HepG2 (cell line): ENCODE measurements around the gene CTBP1. TPM values are rescaled to one million over a fixed set of nuclear protein-coding genes. Genes with fewer than 3 reads are reported as not detected.

Experiments used
- ARID3A ChIP-seq: IDR thresholded peaks from 2 replicates; pipeline ENCODE4 v1.6.1; 2012; ENCODE audit warnings: low read depth, low read length, improper control_type of control experiment
- ATF3 ChIP-seq: sonication (generic); formaldehyde crosslinking; IDR thresholded peaks from 2 replicates; pipeline ENCODE4 v1.4.0; 2020; ENCODE audit warnings: missing genetic modification reagents
- ATF7-NPFF ChIP-seq: sonication (generic); formaldehyde crosslinking; IDR thresholded peaks from 2 replicates; pipeline ENCODE4 v1.8.1; 2023; ENCODE audit warnings: mild to moderate bottlenecking, low read depth, missing genetic modification reagents, moderate library complexity
- CCDC6 ChIP-seq: sonication (generic); formaldehyde crosslinking; IDR thresholded peaks from 2 replicates; pipeline ENCODE4 v1.8.1; 2022; ENCODE audit warnings: mild to moderate bottlenecking, missing genetic modification reagents, moderate library complexity
- CHD2 ChIP-seq: IDR thresholded peaks from 2 replicates; pipeline ENCODE4 v1.6.1; 2011; ENCODE audit warnings: low read depth, low read length, improper control_type of control experiment
- MAX ChIP-seq: IDR thresholded peaks from 2 replicates; pipeline ENCODE4 v1.6.1; 2012; ENCODE audit warnings: inconsistent platforms
- MAZ ChIP-seq, 2 experiments: sonication (generic) in 1 of 2; formaldehyde crosslinking in 1 of 2; IDR thresholded peaks; 2 replicates each; pipeline versions ENCODE4 v1.5.0 to v1.6.1; 2012 to 2020; ENCODE audit warnings: low read depth in 2 of 2, mild to moderate bottlenecking in 2 of 2, borderline replicate concordance in 1 of 2, improper control_type of control experiment in 1 of 2, low read length in 1 of 2, missing genetic modification reagents in 1 of 2, moderate library complexity in 1 of 2
- MXD3 ChIP-seq: IDR thresholded peaks from 2 replicates; pipeline ENCODE4 v1.6.1; 2016; ENCODE audit warnings: mild to moderate bottlenecking, missing biosample characterization, missing genetic modification reagents
- NFATC3 ChIP-seq: sonication (generic); formaldehyde crosslinking; IDR thresholded peaks from 2 replicates; pipeline ENCODE4 v1.5.1; 2020; ENCODE audit warnings: mild to moderate bottlenecking, missing genetic modification reagents
- NR2F6 ChIP-seq, 2 experiments: IDR thresholded peaks; 2 replicates each; pipeline ENCODE4 v1.6.1; 2016; ENCODE audit warnings: antibody characterized with exemption in 1 of 2, mild to moderate bottlenecking in 1 of 2
- RBFOX2 ChIP-seq: fragments of 200-400 bp; formaldehyde crosslinking; IDR thresholded peaks from 2 replicates; pipeline ENCODE4 v1.6.1; 2017; ENCODE audit warnings: low read depth, mild to moderate bottlenecking, low read length
- RXRA ChIP-seq: sonication (generic); formaldehyde crosslinking; IDR thresholded peaks from 2 replicates; pipeline ENCODE4 v1.5.1; 2020; ENCODE audit warnings: missing genetic modification reagents
- SAFB2 ChIP-seq: sonication (generic); formaldehyde crosslinking; IDR thresholded peaks from 2 replicates; pipeline ENCODE4 v1.5.1; 2020; ENCODE audit warnings: missing genetic modification reagents, low read depth, mild to moderate bottlenecking, borderline replicate concordance
- SETDB1 ChIP-seq: sonication (generic); formaldehyde crosslinking; IDR thresholded peaks from 2 replicates; pipeline ENCODE4 v1.5.1; 2020; ENCODE audit warnings: missing genetic modification reagents, mild to moderate bottlenecking, borderline replicate concordance
- TEAD3 ChIP-seq: optimal IDR thresholded peaks from 2 replicates; pipeline ENCODE3; 2016; ENCODE audit warnings: borderline replicate concordance
- ZFP62 ChIP-seq: sonication (generic); formaldehyde crosslinking; IDR thresholded peaks from 2 replicates; pipeline ENCODE4 v1.4.0; 2020; ENCODE audit warnings: missing genetic modification reagents
- ZMYM4 ChIP-seq: sonication (generic); formaldehyde crosslinking; IDR thresholded peaks from 2 replicates; pipeline ENCODE4 v1.8.1; 2023; ENCODE audit warnings: mild to moderate bottlenecking, missing genetic modification reagents
- ZNF441 ChIP-seq: sonication (generic); formaldehyde crosslinking; IDR thresholded peaks from 2 replicates; pipeline ENCODE4 v1.7.0; 2021; ENCODE audit warnings: missing genetic modification reagents, borderline replicate concordance
- ZNF451 ChIP-seq: sonication (generic); formaldehyde crosslinking; IDR thresholded peaks from 2 replicates; pipeline ENCODE4 v1.5.0; 2020; ENCODE audit warnings: mild to moderate bottlenecking, missing genetic modification reagents
- ZNF563 ChIP-seq: sonication (generic); formaldehyde crosslinking; IDR thresholded peaks from 2 replicates; pipeline ENCODE4 v1.8.0; 2022; ENCODE audit warnings: mild to moderate bottlenecking, moderate library complexity, missing genetic modification reagents
- ZNF713 ChIP-seq: sonication (generic); formaldehyde crosslinking; IDR thresholded peaks from 2 replicates; pipeline ENCODE4 v1.4.0; 2020; ENCODE audit warnings: mild to moderate bottlenecking, missing genetic modification reagents
- polyA plus RNA-seq, 8 experiments: library from polyadenylated mRNA; depleted of rRNA in 3 of 8; stranded (reverse) in 7 of 8; unstranded in 1 of 8; fragments of >200 nt; fragmentation: Illumina TruSeq in 4 of 8; extraction: Trizol in 4 of 8; gene quantifications; 2 replicates each; pipeline versions ENCODE4 v1.2.1 to v1.2.3, GENCODE V29; 2011 to 2016; ENCODE audit warnings: low read depth in 4 of 8, missing spikeins in 1 of 8, mixed read lengths in 1 of 8; ENCODE audit not compliant: insufficient read depth in 1 of 8
- total RNA-seq, 5 experiments: library from RNA; depleted of rRNA; stranded (reverse); fragments of >200 nt; fragmentation: Illumina TruSeq; extraction: Trizol; gene quantifications; 2 replicates each; pipeline ENCODE4 v1.2.3, GENCODE V29; 2016; ENCODE audit warnings: low read depth in 1 of 5
- TF ChIP-seq, protein P1 (sequence below): sonication (generic); formaldehyde crosslinking; IDR thresholded peaks from 2 replicates; pipeline ENCODE4 v1.5.0; 2020; ENCODE audit warnings: missing genetic modification reagents, mild to moderate bottlenecking, borderline replicate concordance
- TF ChIP-seq, protein P2 (sequence below): sonication (generic); formaldehyde crosslinking; IDR thresholded peaks from 2 replicates; pipeline ENCODE4 v1.4.0; 2020; ENCODE audit warnings: mild to moderate bottlenecking, missing genetic modification reagents

Gene CTBP1
- total and polyA plus RNA-seq, 2 of the 13 experiments (the other 11 are each of a cell fraction or from before 2014, with no cell fraction given) = 78.5 to 112 TPM

- no peak for TF ChIP-seq ZNF451 (CRISPR knock-in tag)
- TF ChIP-seq, protein P1, sequence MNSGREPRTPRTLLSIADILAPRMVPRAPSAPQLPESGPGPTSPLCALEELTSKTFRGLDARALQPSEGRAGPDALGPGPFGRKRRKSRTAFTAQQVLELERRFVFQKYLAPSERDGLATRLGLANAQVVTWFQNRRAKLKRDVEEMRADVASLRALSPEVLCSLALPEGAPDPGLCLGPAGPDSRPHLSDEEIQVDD (CRISPR knock-in tag) = no peak
- TF ChIP-seq RBFOX2 = peak; percentile 79
- TF ChIP-seq ARID3A = no peak
- TF ChIP-seq NR2F6 (IDR thresholded peaks at IDR 0.05) = no peak
- no peak for TF ChIP-seq NR2F6 (CRISPR knock-in tag; IDR thresholded peaks at IDR 0.05)
- TF ChIP-seq CCDC6 (CRISPR knock-in tag) = peak; percentile 9; the same call in 1 of the 2 replicates
- TF ChIP-seq CHD2 = peak; percentile 50; the same call in 1 of the 2 replicates
- TF ChIP-seq ZNF441 (CRISPR knock-in tag) = peak; percentile 10; the same call in 1 of the 2 replicates
- no peak for TF ChIP-seq TEAD3 (CRISPR knock-in tag)
- TF ChIP-seq NFATC3 = no peak
- TF ChIP-seq ZMYM4 = peak; percentile 41; the same call in 1 of the 2 replicates
- no peak for TF ChIP-seq ZFP62 (CRISPR knock-in tag)
- TF ChIP-seq ATF3 = peak; percentile 11; the same call in 1 of the 2 replicates
- TF ChIP-seq, protein P2, sequence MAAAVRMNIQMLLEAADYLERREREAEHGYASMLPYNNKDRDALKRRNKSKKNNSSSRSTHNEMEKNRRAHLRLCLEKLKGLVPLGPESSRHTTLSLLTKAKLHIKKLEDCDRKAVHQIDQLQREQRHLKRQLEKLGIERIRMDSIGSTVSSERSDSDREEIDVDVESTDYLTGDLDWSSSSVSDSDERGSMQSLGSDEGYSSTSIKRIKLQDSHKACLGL (CRISPR knock-in tag) = peak; percentile 15; the same call in 1 of the 2 replicates
- TF ChIP-seq ZNF563 (CRISPR knock-in tag) = peak; percentile 5; the same call in 1 of the 2 replicates
- TF ChIP-seq MAX = 0 out of 2 replicates have a peak, but pooled peaks have one; percentile 46
- TF ChIP-seq ZNF713 = no peak
- TF ChIP-seq ATF7-NPFF (CRISPR knock-in tag) = peak; percentile 50; the same call in 1 of the 2 replicates
- TF ChIP-seq SETDB1 (CRISPR knock-in tag) = no peak
- 0 out of 2 replicates have a peak, but pooled peaks have one; percentile 35 for TF ChIP-seq SAFB2 (CRISPR knock-in tag)
- no peak for TF ChIP-seq MAZ (IDR thresholded peaks at IDR 0.05; ENCODE audit: borderline replicate concordance, low read depth, low read length)
- TF ChIP-seq MAZ (CRISPR knock-in tag; IDR thresholded peaks at IDR 0.05; ENCODE audit: low read depth) = peak; percentile 53; the same call in 1 of the 2 replicates
- TF ChIP-seq RXRA = no peak
- TF ChIP-seq MXD3 = peak; percentile 66; the same call in 1 of the 2 replicates
Measured at GRCh38 chr4:1248245-1249147, at the start of gene CTBP1 (continued).
